Renal cortex interstitium (tissue), 11 donors: ENCODE measurements around the gene OTOGL. TPM values are rescaled to one million over a fixed set of nuclear protein-coding genes. Genes with fewer than 3 reads are reported as not detected.
"Not testable (repeated sequence)": the region's sequence is repeated elsewhere in the genome, so short reads cannot be mapped to it uniquely, and the experiment has no call there.

Experiments used
- DNase-seq, 11 donors: peaks; one replicate each; pipeline ENCODE4 v3.0.0-alpha.2; 2013; ENCODE audit warnings: low read depth in 9 of 11, low spot score in 4 of 11; ENCODE audit errors: extremely low read depth in 1 of 11
- polyA plus RNA-seq, 3 donors: library from polyadenylated mRNA; unstranded; fragments of 120-200 nt; gene quantifications; one replicate each; pipeline ENCODE4 v1.2.1, GENCODE V29; 2013; ENCODE audit not compliant: insufficient read length in 3 of 3

Gene OTOGL
- polyA plus RNA-seq, 3 donors = 0.59 to 1.4 (median 0.66) TPM

DNA sequence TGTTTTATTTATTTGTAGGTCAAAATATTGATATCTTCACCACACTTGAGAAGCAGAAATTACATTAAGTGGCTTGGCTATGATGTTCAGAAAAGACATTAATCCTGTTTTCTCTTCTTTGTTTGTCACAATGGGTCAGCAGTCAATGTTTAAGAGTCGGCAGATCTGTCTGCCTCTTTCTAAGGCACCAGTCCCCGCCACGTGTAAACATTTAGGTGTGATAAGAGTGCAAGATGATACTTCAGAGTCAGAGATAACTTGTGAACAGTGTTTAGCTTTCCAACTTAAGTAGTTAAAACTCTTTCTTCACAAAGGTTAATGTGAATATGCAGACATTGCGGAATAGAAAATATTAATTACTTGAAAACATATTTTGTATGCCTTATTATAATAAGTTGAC, 160.9 kb downstream of the OTOGL start:
- no peak for DNase-seq

DNA sequence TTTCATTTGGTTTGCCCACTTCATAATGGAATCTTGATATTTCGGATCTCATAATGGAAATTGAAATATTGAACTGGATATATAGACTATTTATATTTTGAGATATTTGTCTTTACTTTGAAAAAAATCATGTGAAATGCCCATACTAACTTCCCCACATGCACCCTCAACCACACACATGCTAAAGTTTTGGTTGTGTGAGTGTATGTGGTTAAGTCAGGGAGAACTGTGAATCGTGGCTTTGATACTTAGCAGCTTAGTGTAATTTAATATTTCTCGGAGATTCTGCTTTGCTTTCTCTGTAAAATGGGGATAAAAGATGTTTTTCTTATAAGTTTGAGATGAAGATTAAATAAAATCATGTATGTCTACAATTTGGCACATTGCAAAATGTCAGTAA, 162.1 kb downstream of the OTOGL start:
- no peak for DNase-seq

DNA sequence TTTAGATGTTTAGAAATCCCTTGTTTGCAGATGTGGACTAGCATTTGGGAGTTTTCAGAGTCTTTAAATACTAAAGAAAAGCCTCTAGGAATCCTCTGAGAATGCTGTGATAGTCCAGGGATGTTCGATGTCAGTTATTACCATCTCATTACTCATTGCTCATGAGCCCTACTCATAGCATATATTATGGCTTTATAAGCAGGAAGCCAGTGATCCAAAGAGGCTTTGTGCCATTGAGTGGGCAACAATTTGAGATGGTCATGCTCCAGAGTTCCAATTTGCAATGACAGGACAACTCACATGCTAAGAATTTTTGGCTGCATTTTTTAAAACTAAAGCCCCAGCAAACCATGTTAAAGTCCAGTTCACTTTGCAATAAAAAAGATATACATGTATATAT, 163.0 kb downstream of the OTOGL start:
- DNase-seq = no peak

DNA sequence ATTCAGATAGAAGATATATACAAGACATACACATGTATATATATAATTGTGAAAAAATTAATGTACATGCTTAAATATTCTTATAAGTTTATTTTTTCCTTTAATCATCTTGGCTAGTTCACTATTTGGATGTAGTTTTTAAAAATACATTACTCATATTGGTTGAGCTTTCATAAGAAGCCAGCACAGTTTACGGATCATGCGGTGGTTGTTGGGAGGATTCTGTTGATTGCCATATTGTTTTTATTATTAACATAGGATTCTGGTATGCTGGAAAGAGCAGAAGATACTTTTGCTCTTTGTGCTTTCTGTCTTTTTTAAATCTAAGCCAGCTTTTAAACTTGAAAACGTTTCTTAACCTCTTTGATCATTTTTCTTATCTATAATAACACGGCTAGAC, 163.4 kb downstream of the OTOGL start:
- DNase-seq = no peak

DNA sequence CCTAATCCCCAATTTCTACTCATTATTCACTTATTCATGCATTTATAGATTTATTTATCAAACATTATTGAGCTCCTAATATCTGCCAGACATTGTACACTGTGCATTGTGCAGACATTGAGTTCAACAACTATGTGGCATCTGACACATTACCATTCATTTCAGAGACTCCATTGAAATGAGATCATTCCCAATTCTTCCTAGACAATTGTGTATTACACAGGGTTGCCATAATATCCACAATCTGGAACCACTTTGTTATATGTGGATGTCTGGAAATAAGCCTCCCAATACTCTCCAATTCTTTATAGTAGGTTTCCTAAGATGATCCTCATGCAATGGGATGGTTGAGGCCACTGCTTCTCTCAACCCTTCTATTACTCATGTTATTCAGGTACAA, 165.0 kb downstream of the OTOGL start:
- DNase-seq = no peak

DNA sequence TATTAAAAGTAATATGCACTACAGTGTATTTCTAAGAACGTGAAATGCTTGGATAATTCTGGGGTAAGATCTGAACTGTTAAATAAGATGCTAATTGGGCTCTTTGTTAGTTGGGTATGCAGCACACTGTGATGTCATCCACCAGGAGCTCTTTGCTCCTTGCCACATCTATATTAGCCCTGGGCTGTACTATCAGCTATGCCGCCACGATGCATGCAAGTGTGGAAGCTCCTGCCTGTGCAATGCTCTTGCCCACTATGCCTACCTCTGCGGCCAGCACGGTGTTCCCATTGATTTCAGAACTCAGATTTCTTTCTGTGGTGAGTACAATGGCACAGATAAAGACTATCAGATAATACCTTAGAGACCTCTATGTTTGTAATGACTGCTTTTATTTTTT, 165.6 kb downstream of the OTOGL start:
- no peak for DNase-seq

DNA sequence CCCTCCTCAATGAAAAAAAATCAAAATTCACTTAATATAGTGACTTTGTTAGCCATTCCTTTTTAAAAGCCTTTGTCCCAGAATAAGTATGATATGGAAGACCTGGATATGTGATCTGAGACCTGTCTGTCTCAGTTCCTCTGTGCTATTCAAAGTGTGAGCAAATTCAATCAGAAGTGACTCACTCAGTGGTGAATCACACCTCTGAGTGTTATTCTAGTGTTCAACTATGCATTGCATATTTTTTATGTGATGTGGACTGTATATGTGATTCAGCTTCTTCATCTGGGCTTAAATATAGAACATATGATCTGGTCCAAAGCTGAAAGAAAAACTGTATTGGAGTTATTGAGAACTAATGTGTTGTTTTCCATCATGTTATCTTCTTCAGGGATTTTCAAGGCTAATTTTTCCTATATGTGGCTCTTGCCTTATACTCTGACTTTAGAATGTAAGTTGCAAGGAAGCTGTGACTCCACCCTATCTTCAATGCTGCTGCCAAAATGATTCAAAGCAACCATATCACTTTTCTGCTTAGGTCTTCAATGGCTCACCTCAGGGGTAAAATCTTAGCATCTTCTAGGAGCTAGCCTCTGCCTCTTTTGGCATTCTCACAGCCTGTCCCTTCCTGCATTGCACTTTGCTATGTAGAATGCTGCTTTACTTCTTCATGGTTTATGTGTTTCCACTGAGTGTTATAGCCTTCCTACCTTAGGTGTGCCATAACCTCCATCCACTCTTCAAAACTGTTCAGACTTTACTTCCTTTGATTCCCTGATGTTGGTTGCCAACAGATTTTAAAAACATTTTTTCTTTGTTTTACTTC, 169.8 kb downstream of the OTOGL start:
- DNase-seq = no peak

DNA sequence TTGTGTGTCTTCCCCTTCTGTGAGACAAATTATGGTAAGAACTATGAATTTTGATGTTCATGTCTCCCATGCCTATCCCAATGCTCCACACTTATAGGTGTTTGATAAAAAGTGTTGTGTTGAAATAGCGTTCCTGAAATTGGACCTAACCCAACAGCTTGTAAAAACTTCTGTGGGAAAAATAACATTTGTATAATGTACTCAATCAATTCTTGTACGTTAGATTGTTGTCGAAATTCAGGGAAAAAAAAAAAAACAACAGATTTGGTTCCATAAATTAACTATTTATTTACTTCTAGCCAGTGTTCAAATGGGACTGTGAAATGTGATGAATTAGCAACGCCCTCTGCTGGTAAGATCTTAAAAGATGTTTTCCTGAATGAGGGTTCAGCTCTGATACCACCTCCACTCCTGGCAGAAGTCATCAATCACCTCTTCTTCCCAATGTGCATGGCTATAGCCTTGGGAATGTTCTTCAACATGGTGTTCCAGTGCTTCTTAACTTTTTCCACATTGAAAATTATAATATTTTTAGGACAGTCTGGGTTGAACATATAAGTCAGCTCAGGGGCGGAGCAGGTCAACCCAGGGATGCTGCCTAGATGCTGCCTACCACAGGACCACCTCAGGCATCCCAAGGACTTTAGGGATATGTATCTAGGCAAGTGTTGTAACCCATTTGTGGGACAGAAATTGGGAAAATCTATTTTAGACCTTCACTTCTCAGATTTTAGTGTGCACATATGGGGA, 170.6 kb downstream of the OTOGL start:
- DNase-seq = peak; percentile 3 to 50 (median 17)

DNA sequence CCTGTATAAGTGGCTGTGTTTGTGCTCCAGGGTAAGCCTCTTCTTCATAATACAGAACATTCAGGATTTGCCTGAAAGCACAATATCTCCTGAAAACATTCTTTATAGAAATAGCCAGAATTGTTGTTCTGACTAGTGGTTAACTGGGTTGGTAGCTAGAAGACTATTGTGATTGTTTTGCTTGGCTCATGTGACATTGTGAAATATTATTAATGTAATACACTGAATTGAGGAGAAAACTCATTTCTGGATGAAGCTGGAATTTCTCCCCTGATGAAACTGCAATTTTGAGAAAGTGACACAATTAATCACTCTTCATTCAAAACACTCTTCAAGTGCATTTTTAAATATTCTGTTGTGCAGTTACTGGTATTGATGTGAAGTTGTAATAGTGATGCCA, 172.4 kb downstream of the OTOGL start:
- no peak for DNase-seq

DNA sequence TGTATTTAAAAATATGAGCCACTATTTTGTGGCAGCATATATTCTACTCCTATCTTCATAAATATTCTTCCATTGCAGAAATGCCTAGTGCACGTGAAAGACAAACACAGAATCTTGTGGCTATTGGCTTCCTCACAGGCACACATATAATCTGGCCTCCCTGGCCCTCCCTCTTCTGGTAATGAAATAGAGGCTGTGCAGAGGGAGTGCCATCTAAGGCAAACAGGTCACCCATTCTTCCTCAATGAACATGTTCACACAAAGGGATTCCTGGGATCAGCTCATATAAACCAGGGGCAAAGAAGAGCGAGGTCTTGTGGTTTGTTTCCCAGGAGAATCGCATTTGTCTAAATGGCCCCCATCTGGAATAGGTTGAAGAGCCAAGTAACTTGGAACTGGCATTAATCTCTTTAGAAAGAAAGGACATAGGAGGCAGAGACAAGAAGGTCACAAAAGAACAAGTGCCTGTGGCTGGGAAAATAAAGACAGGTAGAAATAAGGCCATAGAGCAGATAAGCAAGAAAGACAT, 173.1 kb downstream of the OTOGL start:
- DNase-seq = no peak

DNA sequence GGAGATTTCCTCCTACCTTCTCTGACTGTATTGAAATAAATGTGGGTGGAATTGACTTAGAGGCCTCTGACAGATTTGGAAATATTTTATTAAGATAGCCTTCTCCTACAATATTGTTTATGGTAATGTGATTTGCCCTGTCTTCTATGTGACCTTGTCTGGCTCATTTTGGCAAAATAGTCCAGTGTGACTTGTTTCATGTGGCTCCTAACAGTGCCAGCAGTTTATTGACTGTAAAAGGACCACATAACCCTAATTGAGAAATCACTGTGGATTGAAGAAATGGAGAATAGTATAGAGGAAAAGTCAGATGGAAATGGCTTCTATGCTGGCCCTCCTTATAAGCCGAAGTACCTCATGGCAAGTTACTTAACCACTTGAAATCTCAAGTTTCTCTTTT, 173.8 kb downstream of the OTOGL start:
- DNase-seq = no peak

DNA sequence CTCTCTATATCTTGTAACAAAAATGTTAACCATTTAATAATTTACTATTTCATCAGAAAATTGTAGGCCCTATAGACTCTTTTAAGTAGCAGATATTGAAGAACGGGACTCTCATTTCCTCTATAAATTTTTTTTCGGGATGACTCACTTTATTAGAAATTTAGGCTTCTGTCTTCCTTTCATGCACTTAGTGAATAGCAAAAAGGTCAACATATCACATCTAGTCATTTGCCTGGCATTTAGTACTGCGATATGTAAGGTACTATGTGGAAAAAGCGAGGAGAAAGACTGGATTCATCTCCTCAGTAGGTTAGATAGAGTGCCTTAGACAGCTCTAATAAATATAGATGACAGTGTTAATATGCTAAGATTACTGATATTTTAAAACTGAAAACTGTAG, 178.4 kb downstream of the OTOGL start:
- DNase-seq = no peak

DNA sequence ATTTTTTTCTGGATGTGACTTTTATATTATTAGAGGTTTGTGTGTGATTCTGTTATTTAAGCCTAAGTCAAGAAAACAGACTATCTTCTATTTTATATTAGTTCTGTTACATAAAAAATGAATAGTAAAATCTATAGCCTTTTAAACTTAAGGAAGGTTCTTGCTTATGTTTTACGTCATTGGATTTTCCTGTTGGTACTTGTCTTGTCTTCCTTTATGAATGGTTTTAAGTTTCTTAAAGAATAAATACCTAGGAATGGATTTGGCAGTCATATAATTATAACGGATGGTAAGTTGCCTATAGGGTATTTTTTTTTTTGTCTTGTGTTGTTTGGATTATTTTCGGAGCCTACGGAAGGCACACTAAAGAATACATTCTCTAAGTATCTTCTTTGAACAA, 182.9 kb downstream of the OTOGL start:
- no peak for DNase-seq

DNA sequence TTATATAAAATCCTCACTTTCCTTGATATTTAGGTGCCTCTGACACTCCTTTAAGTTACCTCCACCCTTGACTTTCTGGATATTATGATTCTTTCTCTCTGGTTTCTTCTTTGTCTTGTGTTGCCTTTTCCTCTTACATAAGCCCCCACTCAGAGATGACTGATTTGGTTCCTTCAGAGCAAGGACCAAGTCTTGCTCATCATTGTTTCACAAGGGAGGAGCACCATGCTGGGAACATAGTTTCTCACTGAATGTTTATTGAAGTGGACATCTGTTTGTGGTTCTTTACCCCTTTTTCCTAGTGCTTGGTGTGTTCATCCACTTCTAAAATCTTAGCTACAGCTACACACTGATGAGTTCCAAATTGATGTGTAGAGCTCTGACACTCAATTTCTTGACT, 183.4 kb downstream of the OTOGL start:
- DNase-seq = no peak

DNA sequence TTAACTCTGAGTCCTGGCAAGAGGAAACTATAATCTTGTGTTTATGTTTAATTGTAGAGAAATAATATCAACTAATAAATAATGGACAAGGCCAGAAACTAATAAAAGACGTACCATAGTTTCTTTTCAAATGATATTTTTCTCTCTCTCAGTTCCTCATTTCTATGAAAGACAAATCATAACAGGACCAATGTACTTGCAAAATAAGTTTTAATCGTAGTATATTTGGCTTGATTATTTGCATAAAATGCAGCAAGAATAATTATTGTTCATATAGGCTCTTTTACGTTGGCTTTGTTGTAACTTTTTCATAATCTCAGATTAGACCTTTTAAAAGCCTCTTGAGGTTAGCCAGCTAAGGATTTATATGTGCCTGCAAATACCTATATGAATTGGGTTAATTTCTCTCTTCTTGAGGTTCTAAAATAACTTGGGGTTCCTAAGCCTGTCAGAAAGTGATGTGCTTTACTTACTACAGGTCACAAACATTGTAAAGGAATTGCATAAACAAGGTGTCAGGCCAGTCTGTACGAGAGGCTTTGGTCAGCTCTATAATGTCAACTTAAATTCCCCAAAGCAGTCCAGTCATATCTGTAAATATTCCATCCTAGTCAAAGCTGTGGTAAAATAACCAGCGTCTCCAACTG, 191.9 kb downstream of the OTOGL start:
- DNase-seq = no peak

DNA sequence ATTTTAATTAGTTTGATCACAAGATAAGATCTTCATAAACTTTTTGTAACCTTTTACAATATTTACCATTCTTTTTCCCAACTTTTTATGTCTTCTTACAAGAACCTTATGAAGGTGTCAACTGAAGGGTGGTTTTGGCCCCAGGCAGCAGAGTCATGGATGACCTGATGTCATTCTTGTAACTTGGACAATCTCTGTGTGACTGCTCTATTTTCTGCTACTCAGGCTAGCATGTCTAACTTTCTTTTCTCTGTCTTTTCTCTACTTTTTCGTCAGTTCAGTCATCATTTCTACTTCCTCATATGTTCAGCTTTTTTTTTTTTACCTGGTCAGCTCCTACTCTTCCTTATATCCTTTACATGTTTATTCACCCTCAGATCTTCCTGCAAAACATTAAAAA, 194.0 kb downstream of the OTOGL start:
- no peak for DNase-seq

DNA sequence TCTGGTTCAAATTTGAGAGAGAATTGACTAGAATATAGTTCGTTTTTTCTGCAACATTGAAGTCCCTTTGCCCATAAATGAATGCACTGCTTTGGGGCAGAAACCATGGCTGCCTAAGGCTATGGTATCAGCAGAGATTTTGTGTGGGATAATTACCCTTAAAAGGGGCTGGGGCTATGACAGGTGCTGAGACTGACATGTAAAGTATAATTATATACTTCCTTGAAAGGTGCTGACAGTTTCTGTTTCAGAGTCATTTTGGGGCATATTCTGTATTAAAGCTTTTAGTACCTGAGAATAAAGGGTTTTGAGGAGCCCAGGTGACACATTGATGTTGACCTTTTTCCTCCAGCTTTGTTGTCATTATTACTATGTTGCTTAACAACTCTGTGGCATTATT, 194.4 kb downstream of the OTOGL start:
- no peak for DNase-seq

DNA sequence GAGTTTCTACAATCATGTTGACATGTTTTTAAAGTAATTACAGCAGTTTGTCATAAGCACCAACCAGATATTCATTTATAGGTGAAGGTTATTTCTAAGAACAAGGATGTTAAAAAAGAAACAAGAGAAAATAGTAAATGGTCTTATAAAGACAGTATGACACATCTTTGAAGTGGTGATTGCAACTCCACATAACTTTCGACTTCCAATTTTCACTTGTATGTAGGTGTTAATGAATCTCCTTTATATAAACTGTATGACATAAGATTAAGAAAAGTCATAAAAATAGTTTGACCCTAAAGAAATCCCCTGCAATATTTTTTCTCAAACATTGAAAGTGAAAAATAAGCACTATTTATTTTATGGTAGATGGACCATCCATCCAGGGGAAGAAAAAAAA, 199.9 kb downstream of the OTOGL start:
- no peak for DNase-seq

DNA sequence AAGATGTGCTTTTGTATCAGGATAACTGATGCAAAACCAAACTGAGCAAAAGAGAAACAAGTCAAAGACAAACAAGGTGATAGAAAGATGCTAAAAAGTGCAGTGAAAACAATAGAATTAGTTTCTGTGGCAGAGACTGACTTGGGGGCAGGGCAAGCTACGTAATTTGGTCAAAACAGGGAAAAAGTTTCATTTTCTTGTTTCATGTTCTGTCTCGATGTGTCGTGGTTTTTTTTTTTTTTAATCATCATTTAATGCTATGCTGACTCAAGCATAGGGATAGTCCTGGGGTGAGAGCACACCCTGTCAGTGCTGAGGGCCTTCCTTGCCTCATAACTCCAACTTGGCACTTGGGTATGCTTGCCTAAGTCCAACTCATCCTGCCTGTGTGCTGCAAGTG, 200.6 kb downstream of the OTOGL start:
- DNase-seq = no peak

DNA sequence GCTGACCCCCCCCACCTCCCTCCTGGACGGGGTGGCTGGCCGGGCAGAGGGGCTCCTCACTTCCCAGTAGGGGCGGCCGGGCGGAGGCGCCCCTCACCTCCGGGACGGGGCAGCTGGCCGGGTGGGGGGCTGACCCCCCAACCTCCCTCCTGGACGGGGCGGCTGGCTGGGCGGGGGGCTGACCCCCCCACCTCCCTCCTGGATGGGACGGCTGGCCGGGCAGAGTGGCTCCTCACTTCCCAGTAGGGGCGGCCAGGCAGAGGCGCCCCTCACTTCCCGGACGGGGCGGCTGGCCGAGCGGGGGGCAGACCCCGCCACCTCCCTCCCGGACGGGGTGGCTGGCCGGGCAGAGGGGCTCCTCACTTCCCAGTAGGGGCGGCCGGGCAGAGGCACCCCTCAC, 208.1 kb downstream of the OTOGL start:
- not testable (repeated sequence) for DNase-seq
